ENCODE results near the gene ZDHHC23. TPM values are rescaled to one million over a fixed set of nuclear protein-coding genes. Genes with fewer than 3 reads are reported as not detected.

The ZDHHC23 gene, protein sequence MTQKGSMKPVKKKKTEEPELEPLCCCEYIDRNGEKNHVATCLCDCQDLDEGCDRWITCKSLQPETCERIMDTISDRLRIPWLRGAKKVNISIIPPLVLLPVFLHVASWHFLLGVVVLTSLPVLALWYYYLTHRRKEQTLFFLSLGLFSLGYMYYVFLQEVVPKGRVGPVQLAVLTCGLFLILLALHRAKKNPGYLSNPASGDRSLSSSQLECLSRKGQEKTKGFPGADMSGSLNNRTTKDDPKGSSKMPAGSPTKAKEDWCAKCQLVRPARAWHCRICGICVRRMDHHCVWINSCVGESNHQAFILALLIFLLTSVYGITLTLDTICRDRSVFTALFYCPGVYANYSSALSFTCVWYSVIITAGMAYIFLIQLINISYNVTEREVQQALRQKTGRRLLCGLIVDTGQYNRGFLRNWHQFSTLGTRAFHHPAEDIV
- 0.66 and 0.73 TPM in 2 replicates for total RNA-seq

DNA sequence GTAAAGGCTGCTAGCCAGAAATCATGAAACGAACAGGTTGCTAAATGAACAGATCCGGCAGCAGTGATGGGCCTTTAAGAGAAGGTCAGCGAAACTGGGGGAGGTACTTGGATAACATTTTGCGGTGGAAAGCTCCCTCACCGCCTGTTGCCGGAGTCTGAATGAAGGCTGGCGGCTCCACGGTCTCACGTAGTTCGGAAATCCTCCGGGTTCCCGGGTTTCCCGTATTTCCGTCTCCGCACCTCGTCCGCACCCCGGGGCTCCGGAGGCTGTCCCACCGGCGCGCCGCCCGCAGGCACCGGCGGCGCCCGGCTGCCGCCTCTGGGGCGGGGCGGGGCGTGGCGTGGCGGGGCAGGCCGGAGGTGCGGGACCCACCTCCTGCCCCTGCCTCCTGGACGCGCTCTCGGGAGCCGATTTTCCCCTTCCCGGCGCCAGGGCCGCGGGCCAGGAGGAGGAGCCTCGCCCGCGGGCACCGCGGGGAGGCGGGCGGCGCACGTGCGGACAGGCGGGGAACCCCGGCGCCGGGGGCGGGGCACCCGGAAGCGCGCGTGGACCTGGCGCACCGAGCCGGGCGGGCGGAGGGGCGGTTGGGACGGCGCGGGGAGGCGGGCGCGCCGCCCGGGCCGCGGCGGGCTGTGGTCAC is at the start of gene ZDHHC23:
ZDHHC23 (plus strand) TSS at position 642 of the 643 bp plus-strand sequence. CDS start 790 bp downstream, outside the sequence.

Other genes with a start within 250 kb of the ZDHHC23 start
- gene NAA50, start 201.8 kb upstream of the ZDHHC23 start, total RNA-seq: 203 and 358 TPM in 2 replicates
- 142 TPM in 2 replicates for gene ATP6V1A, start 201.0 kb upstream of the ZDHHC23 start, total RNA-seq
- gene GRAMD1C, start 109.2 kb upstream of the ZDHHC23 start, total RNA-seq: 3.8 and 7.1 TPM in 2 replicates
- gene CCDC191, start 108.5 kb downstream of the ZDHHC23 start, total RNA-seq: 2.6 and 4.2 TPM in 2 replicates
- gene QTRT2, start 108.7 kb downstream of the ZDHHC23 start, total RNA-seq: 10.8 and 15.6 TPM in 2 replicates
- gene DRD3, start 231.0 kb downstream of the ZDHHC23 start, total RNA-seq: not detected in 2 replicates